Prostate gland (tissue), 2 donors: ENCODE results near the gene PEX11G.

ENCODE experiments used
- POLR2AphosphoS5 ChIP-seq: sonication (generic); formaldehyde crosslinking; IDR thresholded peaks from one replicate; pipeline ENCODE4 v1.6.1; 2017; ENCODE audit warnings: antibody characterized with exemption
- TF ChIP-seq, protein P1 (sequence below), 4 experiments: fragments of 200-600 bp in 2 of 4; fragments of 450-650 bp in 2 of 4; sonication (generic) in 2 of 4; IDR thresholded peaks; 1 replicate in 3 of 4; 2 replicates in 1 of 4; pipeline ENCODE4 v1.5.1; 2016 to 2019; ENCODE audit warnings: antibody characterized with exemption in 4 of 4, mild to moderate bottlenecking in 2 of 4, moderate library complexity in 2 of 4

- TF ChIP-seq, protein P1, sequence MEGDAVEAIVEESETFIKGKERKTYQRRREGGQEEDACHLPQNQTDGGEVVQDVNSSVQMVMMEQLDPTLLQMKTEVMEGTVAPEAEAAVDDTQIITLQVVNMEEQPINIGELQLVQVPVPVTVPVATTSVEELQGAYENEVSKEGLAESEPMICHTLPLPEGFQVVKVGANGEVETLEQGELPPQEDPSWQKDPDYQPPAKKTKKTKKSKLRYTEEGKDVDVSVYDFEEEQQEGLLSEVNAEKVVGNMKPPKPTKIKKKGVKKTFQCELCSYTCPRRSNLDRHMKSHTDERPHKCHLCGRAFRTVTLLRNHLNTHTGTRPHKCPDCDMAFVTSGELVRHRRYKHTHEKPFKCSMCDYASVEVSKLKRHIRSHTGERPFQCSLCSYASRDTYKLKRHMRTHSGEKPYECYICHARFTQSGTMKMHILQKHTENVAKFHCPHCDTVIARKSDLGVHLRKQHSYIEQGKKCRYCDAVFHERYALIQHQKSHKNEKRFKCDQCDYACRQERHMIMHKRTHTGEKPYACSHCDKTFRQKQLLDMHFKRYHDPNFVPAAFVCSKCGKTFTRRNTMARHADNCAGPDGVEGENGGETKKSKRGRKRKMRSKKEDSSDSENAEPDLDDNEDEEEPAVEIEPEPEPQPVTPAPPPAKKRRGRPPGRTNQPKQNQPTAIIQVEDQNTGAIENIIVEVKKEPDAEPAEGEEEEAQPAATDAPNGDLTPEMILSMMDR (IDR thresholded peaks at IDR 0.05), result no peak
- TF ChIP-seq POLR2AphosphoS5, result no peak
These were observed 1.9 kb downstream of the PEX11G start for GRCh38 chr19:7486923-7487322.
